Measurements from ENCODE around the gene GIGYF2. TPM values are rescaled to one million over a fixed set of nuclear protein-coding genes. Genes with fewer than 3 reads are reported as not detected.
A peak's percentile ranks its signal among the peaks of the same experiment; 100 is the strongest.
"Not testable (repeated sequence)": the region's sequence is repeated elsewhere in the genome, so short reads cannot be mapped to it uniquely, and the experiment has no call there.

The GIGYF2 gene
- polyA plus RNA-seq, 3 donors, result 64.8 to 66.7 (median 66.2) TPM

GRCh38 chr2:232890536-232890895 is 193.4 kb downstream of the GIGYF2 start:
- DNase-seq (ENCODE audit: low read depth in 3 of 3, low spot score in 2 of 3), result no peak

- peak in 1 of 3 donors; percentile 19 for DNase-seq (ENCODE audit: low read depth in 3 of 3, low spot score in 2 of 3)
Observed at GRCh38 chr2:232890896-232891601, 193.9 kb downstream of the GIGYF2 start.

GRCh38 chr2:232891621-232892071 is 194.5 kb downstream of the GIGYF2 start:
- DNase-seq (ENCODE audit: low read depth in 3 of 3, low spot score in 2 of 3), result no peak

GRCh38 chr2:232892221-232892620 is 195.1 kb downstream of the GIGYF2 start:
- DNase-seq (ENCODE audit: low read depth in 3 of 3, low spot score in 2 of 3), result no peak

- no peak for DNase-seq (ENCODE audit: low read depth in 3 of 3, low spot score in 2 of 3)
Observed at GRCh38 chr2:232892843-232893242, 195.7 kb downstream of the GIGYF2 start.

GRCh38 chr2:232893834-232894233 is 196.7 kb downstream of the GIGYF2 start:
- no peak for DNase-seq (ENCODE audit: low read depth in 3 of 3, low spot score in 2 of 3)

GRCh38 chr2:232894251-232894650 is 197.1 kb downstream of the GIGYF2 start:
- no peak for DNase-seq (ENCODE audit: low read depth in 3 of 3, low spot score in 2 of 3)

- DNase-seq (ENCODE audit: low read depth in 3 of 3, low spot score in 2 of 3), result no peak
Observed at GRCh38 chr2:232894746-232895145, 197.6 kb downstream of the GIGYF2 start.

- DNase-seq (ENCODE audit: low read depth in 3 of 3, low spot score in 2 of 3), result no peak
Observed at GRCh38 chr2:232896111-232896510, 199.0 kb downstream of the GIGYF2 start.

- DNase-seq (ENCODE audit: low read depth in 3 of 3, low spot score in 2 of 3), result no peak
Observed at GRCh38 chr2:232896720-232897597, 199.8 kb downstream of the GIGYF2 start.

- DNase-seq (ENCODE audit: low read depth in 3 of 3, low spot score in 2 of 3), result no peak
Observed at GRCh38 chr2:232897598-232898408, 200.7 kb downstream of the GIGYF2 start.

GRCh38 chr2:232898592-232899543 is 201.7 kb downstream of the GIGYF2 start:
- no peak for DNase-seq (ENCODE audit: low read depth in 3 of 3, low spot score in 2 of 3)

- DNase-seq (ENCODE audit: low read depth in 3 of 3, low spot score in 2 of 3), result no peak
Observed at GRCh38 chr2:232900811-232901735, 203.9 kb downstream of the GIGYF2 start.

- DNase-seq (ENCODE audit: low read depth in 3 of 3, low spot score in 2 of 3), result no peak
Observed at GRCh38 chr2:232901736-232902578, 204.8 kb downstream of the GIGYF2 start.

GRCh38 chr2:232903989-232904388 is 206.9 kb downstream of the GIGYF2 start:
- DNase-seq (ENCODE audit: low read depth in 3 of 3, low spot score in 2 of 3), result no peak

GRCh38 chr2:232906867-232907717 is 210.0 kb downstream of the GIGYF2 start:
- DNase-seq (ENCODE audit: low read depth in 3 of 3, low spot score in 2 of 3), result not testable (repeated sequence)

- DNase-seq (ENCODE audit: low read depth in 3 of 3, low spot score in 2 of 3), result not testable (repeated sequence)
Observed at GRCh38 chr2:232907718-232908085, 210.6 kb downstream of the GIGYF2 start.

Measured in right renal cortex interstitium (tissue), 3 donors.